Activated T-helper 2 cell treated with anti-CD3 and anti-CD28 coated beads, Interferon-gamma antibody, Interleukin-2, Interleukin-4, amounts not matched to agents 10 μg/mL and 5 μg/mL and 100 μg/mL, durations not matched to agents 14 hours and 24 hours and 36 hours (primary cell): ENCODE data around the gene ARHGAP19. TPM values are rescaled to one million over a fixed set of nuclear protein-coding genes. Genes with fewer than 3 reads are reported as not detected.

Source experiments
- DNase-seq: peaks from one replicate; pipeline ENCODE4 v3.0.0; 2021; ENCODE audit warnings: low spot score
- H3K27ac Mint-ChIP-seq: one replicate; pipeline ENCODE4 v1.8.0; 2021; ENCODE audit warnings: mixed read lengths
- H3K27me3 Mint-ChIP-seq: one replicate; pipeline ENCODE4 v1.8.0; 2021; ENCODE audit warnings: low read depth, mixed read lengths
- H3K36me3 Mint-ChIP-seq: one replicate; pipeline ENCODE4 v1.8.0; 2021; ENCODE audit warnings: low read depth, mixed read lengths
- H3K4me1 Mint-ChIP-seq: one replicate; pipeline ENCODE4 v1.8.0; 2021; ENCODE audit warnings: low read depth, mixed read lengths
- H3K4me3 Mint-ChIP-seq: one replicate; pipeline ENCODE4 v1.8.0; 2021; ENCODE audit warnings: low read depth, mild to moderate bottlenecking, moderate library complexity, mixed read lengths
- H3K9me3 Mint-ChIP-seq: one replicate; pipeline ENCODE4 v1.8.0; 2021; ENCODE audit warnings: mixed read lengths
- intact Hi-C: fragments of 100-400 bp; cut with micrococcal nuclease; formaldehyde crosslinking; loops from one replicate; pipeline ENCODE4 v1.15.1; 2023
- total RNA-seq: library from RNA; stranded (reverse); gene quantifications from 2 replicates; pipeline ENCODE4 v1.2.3, GENCODE V29; 2022

The ARHGAP19 gene
- total RNA-seq, 1 donor from 2014 or later = 29.9 TPM

- Mint-ChIP-seq H3K27ac (no peak overlapping the region), H3K27me3 (no peaks in the 10 kb centered on the region), H3K36me3 (peaks cover 72% of the 10 kb centered on the region), H3K4me3 (no peak overlapping the region), H3K4me1 (peaks cover 19% of the 10 kb centered on the region), H3K9me3 (no peaks in the 10 kb centered on the region)
- DNase-seq = no peak
- intact Hi-C loops = no loop called here
These were observed 62.3 kb downstream of the ARHGAP19 start for GRCh38 chr10:97230146-97230545.

GRCh38 chr10:97229322-97230015 lies 63.0 kb downstream of the ARHGAP19 start:
- intact Hi-C loops = no loop called here
- H3K27me3 Mint-ChIP-seq = no peaks in the 10 kb centered on the region
- H3K4me3 Mint-ChIP-seq = no peak overlapping the region
- H3K4me1 Mint-ChIP-seq = peaks cover 26% of the 10 kb centered on the region
- peaks cover 75% of the 10 kb centered on the region for H3K36me3 Mint-ChIP-seq
- H3K9me3 Mint-ChIP-seq = no peaks in the 10 kb centered on the region
- DNase-seq = no peak
- peak overlapping the region; percentile 51 for H3K27ac Mint-ChIP-seq

DNA sequence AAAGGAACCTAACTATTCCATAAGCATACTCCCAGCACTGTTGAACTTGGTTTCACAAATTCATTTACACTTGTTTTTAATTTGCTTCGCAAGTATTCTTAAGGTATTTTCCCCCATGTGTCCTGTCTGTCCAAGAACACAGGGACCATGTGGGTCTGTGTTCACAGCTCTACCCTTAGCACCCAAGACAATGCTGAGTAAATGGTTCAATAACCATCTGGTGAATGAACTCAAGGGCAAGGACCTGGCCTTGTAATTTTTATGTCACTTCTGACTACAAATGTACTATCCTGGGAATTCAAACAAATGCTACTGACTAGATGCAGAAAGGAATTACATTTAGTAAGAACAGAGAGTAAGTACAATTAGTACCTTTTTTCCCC lies 63.7 kb downstream of the ARHGAP19 start:
- H3K9me3 Mint-ChIP-seq = no peaks in the 10 kb centered on the region
- H3K36me3 Mint-ChIP-seq = peaks cover 74% of the 10 kb centered on the region
- H3K4me3 Mint-ChIP-seq = no peak overlapping the region
- H3K27me3 Mint-ChIP-seq = no peaks in the 10 kb centered on the region
- no peak for DNase-seq
- no peak overlapping the region for H3K27ac Mint-ChIP-seq
- intact Hi-C loops = no loop called here
- peaks cover 31% of the 10 kb centered on the region for H3K4me1 Mint-ChIP-seq

- H3K27me3 Mint-ChIP-seq = no peaks in the 10 kb centered on the region
- H3K4me3 Mint-ChIP-seq = no peak overlapping the region
- H3K36me3 Mint-ChIP-seq = peaks cover 74% of the 10 kb centered on the region
- DNase-seq = no peak
- no peaks in the 10 kb centered on the region for H3K9me3 Mint-ChIP-seq
- H3K27ac Mint-ChIP-seq = no peak overlapping the region
- H3K4me1 Mint-ChIP-seq = peaks cover 33% of the 10 kb centered on the region
- intact Hi-C loops = no loop called here
These were observed 64.2 kb downstream of the ARHGAP19 start for GRCh38 chr10:97228130-97228774.

DNA sequence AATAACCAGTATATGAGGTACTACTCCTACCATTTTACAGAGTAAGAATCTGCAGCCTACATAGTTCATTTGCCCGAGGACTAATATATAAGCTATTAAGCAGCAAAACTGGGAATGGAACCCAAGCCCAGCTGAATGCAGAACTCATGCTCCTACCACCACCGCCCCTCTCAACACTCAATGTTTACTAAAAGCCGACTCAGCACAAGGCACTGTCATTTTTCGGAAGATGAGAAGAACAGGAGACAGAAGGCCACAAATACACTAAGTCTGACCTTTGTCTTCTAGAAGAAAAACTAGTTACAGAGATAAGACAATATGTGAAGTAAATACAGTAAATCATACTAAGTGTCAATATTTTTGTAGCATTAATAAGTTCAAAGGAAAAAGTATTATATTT lies 66.0 kb downstream of the ARHGAP19 start:
- H3K36me3 Mint-ChIP-seq = peaks cover 66% of the 10 kb centered on the region
- H3K27ac Mint-ChIP-seq = no peak overlapping the region
- no peak overlapping the region for H3K4me3 Mint-ChIP-seq
- H3K9me3 Mint-ChIP-seq = no peaks in the 10 kb centered on the region
- H3K4me1 Mint-ChIP-seq = peaks cover 31% of the 10 kb centered on the region
- H3K27me3 Mint-ChIP-seq = no peaks in the 10 kb centered on the region
- intact Hi-C loops = no loop called here
- no peak for DNase-seq

GRCh38 chr10:97224483-97225435 lies 67.7 kb downstream of the ARHGAP19 start:
- H3K27ac Mint-ChIP-seq = peak overlapping the region; percentile 44
- no peaks in the 10 kb centered on the region for H3K27me3 Mint-ChIP-seq
- H3K9me3 Mint-ChIP-seq = no peaks in the 10 kb centered on the region
- intact Hi-C loops = no loop called here
- no peak overlapping the region for H3K4me3 Mint-ChIP-seq
- DNase-seq = no peak
- H3K4me1 Mint-ChIP-seq = peaks cover 23% of the 10 kb centered on the region
- peaks cover 62% of the 10 kb centered on the region for H3K36me3 Mint-ChIP-seq

- Mint-ChIP-seq H3K4me3 (no peak overlapping the region), H3K4me1 (peaks cover 33% of the 10 kb centered on the region), H3K27ac (no peak overlapping the region), H3K36me3 (peaks cover 48% of the 10 kb centered on the region), H3K9me3 (no peaks in the 10 kb centered on the region), H3K27me3 (no peaks in the 10 kb centered on the region)
- intact Hi-C loops = no loop called here
- DNase-seq = no peak
These were observed 70.0 kb downstream of the ARHGAP19 start for GRCh38 chr10:97222326-97222961.

- H3K27me3 Mint-ChIP-seq = no peaks in the 10 kb centered on the region
- no peak for DNase-seq
- H3K36me3 Mint-ChIP-seq = peaks cover 33% of the 10 kb centered on the region
- intact Hi-C loops = no loop called here
- peaks cover 41% of the 10 kb centered on the region for H3K4me1 Mint-ChIP-seq
- no peaks in the 10 kb centered on the region for H3K9me3 Mint-ChIP-seq
- no peak overlapping the region for H3K27ac Mint-ChIP-seq
- H3K4me3 Mint-ChIP-seq = no peak overlapping the region
These were observed 72.1 kb downstream of the ARHGAP19 start for GRCh38 chr10:97220355-97220754.

- Mint-ChIP-seq H3K36me3 (peaks cover 15% of the 10 kb centered on the region), H3K27me3 (no peaks in the 10 kb centered on the region), H3K9me3 (no peaks in the 10 kb centered on the region), H3K4me1 (peaks cover 25% of the 10 kb centered on the region), H3K4me3 (no peak overlapping the region), H3K27ac (no peak overlapping the region)
- no peak for DNase-seq
- intact Hi-C loops = no loop called here
These were observed 75.1 kb downstream of the ARHGAP19 start for GRCh38 chr10:97217299-97217698.

GRCh38 chr10:97215619-97216260 lies 76.7 kb downstream of the ARHGAP19 start:
- Mint-ChIP-seq H3K4me1 (peaks cover 24% of the 10 kb centered on the region), H3K9me3 (no peaks in the 10 kb centered on the region)
- intact Hi-C loops = no loop called here

GRCh38 chr10:97213431-97213830 lies 79.0 kb downstream of the ARHGAP19 start:
- DNase-seq = no peak
- intact Hi-C loops = no loop called here
- H3K9me3 Mint-ChIP-seq = no peaks in the 10 kb centered on the region
- no peaks in the 10 kb centered on the region for H3K27me3 Mint-ChIP-seq
- H3K36me3 Mint-ChIP-seq = peaks cover 4% of the 10 kb centered on the region
- no peak overlapping the region for H3K4me3 Mint-ChIP-seq
- H3K4me1 Mint-ChIP-seq = peaks cover 16% of the 10 kb centered on the region
- no peak overlapping the region for H3K27ac Mint-ChIP-seq

More at GRCh38 chr10:97215619-97216260, 76.7 kb downstream of the ARHGAP19 start:
- H3K27me3 Mint-ChIP-seq = no peaks in the 10 kb centered on the region
- no peak for DNase-seq
- no peak overlapping the region for H3K27ac Mint-ChIP-seq
- H3K36me3 Mint-ChIP-seq = peaks cover 13% of the 10 kb centered on the region
- H3K4me3 Mint-ChIP-seq = no peak overlapping the region

DNA sequence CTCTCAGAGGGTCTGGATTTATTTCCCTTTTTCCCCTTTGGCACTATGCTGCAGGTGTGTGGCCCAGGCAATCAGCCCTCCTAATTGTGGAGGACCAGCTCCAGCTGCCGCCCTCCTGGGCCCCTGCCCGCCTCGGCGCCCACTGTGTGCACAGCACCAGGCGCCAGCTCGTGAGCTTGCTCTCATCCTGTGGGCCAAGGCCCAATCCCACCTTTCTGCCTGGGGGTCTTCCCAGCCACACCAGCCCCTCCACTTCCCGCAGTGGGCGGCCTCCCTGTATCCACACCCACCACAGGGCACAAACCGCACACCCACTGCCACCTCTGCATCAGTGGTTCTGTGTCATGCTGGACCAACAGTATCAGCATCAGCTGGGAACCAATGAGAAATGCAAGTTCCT lies 81.2 kb downstream of the ARHGAP19 start:
- intact Hi-C loops = loop anchor here (2.0 kb wide), 1 partner anchor 138 kb away; no protein-coding TSS in a partner anchor
- H3K27ac Mint-ChIP-seq = no peak overlapping the region
- no peaks in the 10 kb centered on the region for H3K4me1 Mint-ChIP-seq
- no peak for DNase-seq
- H3K4me3 Mint-ChIP-seq = no peak overlapping the region
- no peaks in the 10 kb centered on the region for H3K9me3 Mint-ChIP-seq
- H3K27me3 Mint-ChIP-seq = no peaks in the 10 kb centered on the region
- no peaks in the 10 kb centered on the region for H3K36me3 Mint-ChIP-seq
